Limb (tissue), 2 donors: ENCODE data around the gene FOXL3.
A peak's percentile ranks its signal among the peaks of the same experiment; 100 is the strongest.

ENCODE experiments used
- DNase-seq, 2 donors: peaks; one replicate each; pipeline ENCODE4 v3.0.0-alpha.2; 2016; ENCODE audit errors: extremely low spot score in 2 of 2

Gene FOXL3

GRCh38 chr7:301291-302053 lies 11.5 kb downstream of the FOXL3 start:
- peak in 1 of 2 donors; percentile 26 for DNase-seq

- DNase-seq, result peak in 1 of 2 donors; percentile 17
Observed at GRCh38 chr7:302054-302992, 12.4 kb downstream of the FOXL3 start.

- DNase-seq, result no peak
Observed at GRCh38 chr7:303425-303824, 13.5 kb downstream of the FOXL3 start.

GRCh38 chr7:303884-304573 lies 14.1 kb downstream of the FOXL3 start:
- peak in 1 of 2 donors; percentile 22 for DNase-seq

- peak in 1 of 2 donors; percentile 20 for DNase-seq
Observed at GRCh38 chr7:304574-305409, 14.8 kb downstream of the FOXL3 start.

- DNase-seq, result peak in 1 of 2 donors; percentile 21
Observed at GRCh38 chr7:305410-306151, 15.6 kb downstream of the FOXL3 start.

- DNase-seq, result no peak
Observed at GRCh38 chr7:307970-308369, 18.0 kb downstream of the FOXL3 start.

- no peak for DNase-seq
Observed at GRCh38 chr7:309586-310228, 19.7 kb downstream of the FOXL3 start.

GRCh38 chr7:311131-311680 lies 21.2 kb downstream of the FOXL3 start:
- no peak for DNase-seq

GRCh38 chr7:311796-312195 lies 21.8 kb downstream of the FOXL3 start:
- DNase-seq, result no peak

GRCh38 chr7:312424-312823 lies 22.5 kb downstream of the FOXL3 start:
- no peak for DNase-seq

- DNase-seq, result no peak
Observed at GRCh38 chr7:314853-315252, 24.9 kb downstream of the FOXL3 start.

- DNase-seq, result no peak
Observed at GRCh38 chr7:315516-316265, 25.7 kb downstream of the FOXL3 start.

- no peak for DNase-seq
Observed at GRCh38 chr7:317643-318405, 27.9 kb downstream of the FOXL3 start.

GRCh38 chr7:318476-318875 lies 28.5 kb downstream of the FOXL3 start:
- DNase-seq, result no peak

- DNase-seq, result no peak
Observed at GRCh38 chr7:318878-319661, 29.1 kb downstream of the FOXL3 start.

- DNase-seq, result no peak
Observed at GRCh38 chr7:320297-320696, 30.3 kb downstream of the FOXL3 start.
